ENCODE results near the gene DPH5. TPM values are rescaled to one million over a fixed set of nuclear protein-coding genes. Genes with fewer than 3 reads are reported as not detected.

The DPH5 gene
- total RNA-seq, 2 donors from 2014 or later: 11.5 to 26.7 TPM

DNA sequence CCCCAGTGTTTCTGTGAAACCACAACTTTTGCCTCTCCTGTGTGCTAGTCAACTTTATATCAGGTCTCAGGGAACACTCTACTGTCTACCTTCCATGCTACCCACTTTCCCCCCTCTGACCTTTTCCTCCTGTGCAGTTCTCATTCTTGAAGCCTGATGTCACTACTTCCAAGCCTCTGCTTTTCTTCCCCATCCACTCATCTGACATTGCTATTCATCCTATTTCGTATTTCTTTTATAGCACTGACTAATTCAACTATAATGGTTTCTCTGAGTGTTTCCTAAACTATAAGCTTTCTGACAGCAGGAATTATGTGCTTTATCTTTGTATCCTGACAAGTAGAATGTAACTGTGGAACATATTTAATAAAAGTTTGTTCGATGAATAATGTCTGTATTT, 18.2 kb upstream of the DPH5 start:
- Histone ChIP-seq H3K27ac (no peak overlapping the region), H3K4me1 (ENCODE audit: control insufficient read depth in 1 of 2, low read depth in 2 of 2) (no peaks in the 10 kb centered on the region), H3K9me3 (no peaks in the 10 kb centered on the region), H3K27me3 (replicated peaks; ENCODE audit: insufficient read depth) (no peaks in the 10 kb centered on the region), H3K36me3 (no peaks in the 10 kb centered on the region), H3K4me3 (no peak overlapping the region)
- DNase-seq (ENCODE audit: low spot score) (no peak), ATAC-seq (ENCODE audit: insufficient number of reproducible peaks, low FRiP score, low read depth) (no peak)
- TF ChIP-seq, protein P1, sequence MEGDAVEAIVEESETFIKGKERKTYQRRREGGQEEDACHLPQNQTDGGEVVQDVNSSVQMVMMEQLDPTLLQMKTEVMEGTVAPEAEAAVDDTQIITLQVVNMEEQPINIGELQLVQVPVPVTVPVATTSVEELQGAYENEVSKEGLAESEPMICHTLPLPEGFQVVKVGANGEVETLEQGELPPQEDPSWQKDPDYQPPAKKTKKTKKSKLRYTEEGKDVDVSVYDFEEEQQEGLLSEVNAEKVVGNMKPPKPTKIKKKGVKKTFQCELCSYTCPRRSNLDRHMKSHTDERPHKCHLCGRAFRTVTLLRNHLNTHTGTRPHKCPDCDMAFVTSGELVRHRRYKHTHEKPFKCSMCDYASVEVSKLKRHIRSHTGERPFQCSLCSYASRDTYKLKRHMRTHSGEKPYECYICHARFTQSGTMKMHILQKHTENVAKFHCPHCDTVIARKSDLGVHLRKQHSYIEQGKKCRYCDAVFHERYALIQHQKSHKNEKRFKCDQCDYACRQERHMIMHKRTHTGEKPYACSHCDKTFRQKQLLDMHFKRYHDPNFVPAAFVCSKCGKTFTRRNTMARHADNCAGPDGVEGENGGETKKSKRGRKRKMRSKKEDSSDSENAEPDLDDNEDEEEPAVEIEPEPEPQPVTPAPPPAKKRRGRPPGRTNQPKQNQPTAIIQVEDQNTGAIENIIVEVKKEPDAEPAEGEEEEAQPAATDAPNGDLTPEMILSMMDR (IDR thresholded peaks at IDR 0.05): no peak

DNA sequence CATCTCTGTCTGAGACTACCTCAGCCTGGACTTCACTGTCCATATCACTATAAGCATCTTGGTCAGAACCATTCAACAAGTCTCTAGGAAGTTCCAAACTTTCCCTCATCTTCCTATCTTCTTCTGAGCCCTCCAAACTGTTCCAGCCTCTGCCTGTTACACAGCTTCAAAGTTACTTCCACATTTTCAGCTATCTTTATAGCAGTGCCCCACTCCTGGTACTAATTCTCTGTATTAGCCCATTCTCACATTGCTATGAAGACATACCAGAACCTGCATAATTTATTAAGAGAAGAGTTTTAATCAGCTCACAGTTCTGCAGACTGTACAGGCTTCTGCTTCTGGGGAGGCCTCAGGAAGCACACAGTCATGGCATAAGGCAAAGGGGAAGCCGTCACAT, 15.7 kb upstream of the DPH5 start:
- ATAC-seq (ENCODE audit: insufficient number of reproducible peaks, low FRiP score, low read depth): no peak
- no peaks in the 10 kb centered on the region for H3K36me3 ChIP-seq
- DNase-seq (ENCODE audit: low spot score): no peak
- TF ChIP-seq, protein P1 (IDR thresholded peaks at IDR 0.05): no peak
- no peak overlapping the region for H3K27ac ChIP-seq
- H3K4me3 ChIP-seq: no peak overlapping the region
- H3K9me3 ChIP-seq: no peaks in the 10 kb centered on the region
- no peaks in the 10 kb centered on the region for H3K27me3 ChIP-seq (replicated peaks; ENCODE audit: insufficient read depth)
- no peaks in the 10 kb centered on the region for H3K4me1 ChIP-seq (ENCODE audit: control insufficient read depth in 1 of 2, low read depth in 2 of 2)

DNA sequence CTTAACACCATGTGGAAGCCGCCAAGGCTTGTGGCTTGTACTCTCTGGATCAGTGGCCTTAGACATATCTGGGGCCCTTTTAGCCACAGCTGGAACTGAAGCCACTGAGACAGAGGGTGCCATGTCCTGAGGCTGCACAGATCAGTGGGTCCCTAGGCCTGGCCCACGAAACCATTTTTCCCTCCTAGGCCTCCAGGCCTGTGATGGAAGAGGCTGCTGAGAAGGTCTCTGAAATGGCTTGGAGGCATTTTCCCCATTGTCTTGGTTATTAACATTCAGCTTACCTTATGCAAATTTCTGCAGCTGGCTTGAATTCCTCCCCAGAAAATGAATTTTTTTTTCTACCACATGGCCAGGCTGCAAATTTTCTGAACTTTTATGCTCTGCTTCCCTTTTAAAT, 15.1 kb upstream of the DPH5 start:
- Histone ChIP-seq H3K4me3 (no peak overlapping the region), H3K4me1 (ENCODE audit: control insufficient read depth in 1 of 2, low read depth in 2 of 2) (no peaks in the 10 kb centered on the region), H3K9me3 (no peaks in the 10 kb centered on the region), H3K27me3 (replicated peaks; ENCODE audit: insufficient read depth) (no peaks in the 10 kb centered on the region), H3K27ac (no peak overlapping the region), H3K36me3 (no peaks in the 10 kb centered on the region)
- TF ChIP-seq, protein P1 (IDR thresholded peaks at IDR 0.05): no peak
- DNase-seq (ENCODE audit: low spot score) (no peak), ATAC-seq (ENCODE audit: insufficient number of reproducible peaks, low FRiP score, low read depth) (no peak)

DNA sequence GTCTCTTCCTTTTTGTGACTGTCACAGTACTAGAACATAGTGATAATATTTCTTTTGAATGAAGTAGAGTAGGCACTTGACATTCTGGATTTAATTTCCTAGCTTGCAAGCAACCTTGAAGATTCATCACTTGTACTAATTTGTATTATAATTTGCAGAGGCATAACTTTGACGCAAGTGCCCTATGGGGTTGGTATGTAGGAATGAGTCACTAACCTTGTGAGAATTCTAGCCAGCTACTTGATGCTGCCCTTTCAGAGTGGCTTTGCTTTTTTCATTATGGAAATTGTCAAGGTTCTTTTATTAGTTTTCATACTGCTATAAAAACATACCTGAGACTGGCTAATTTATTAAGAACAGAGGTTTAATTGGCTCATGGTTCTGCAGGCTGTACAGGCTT, 13.7 kb upstream of the DPH5 start:
- H3K9me3 ChIP-seq: no peaks in the 10 kb centered on the region
- H3K27ac ChIP-seq: no peak overlapping the region
- DNase-seq (ENCODE audit: low spot score) (no peak), ATAC-seq (ENCODE audit: insufficient number of reproducible peaks, low FRiP score, low read depth) (no peak)
- no peaks in the 10 kb centered on the region for H3K4me1 ChIP-seq (ENCODE audit: control insufficient read depth in 1 of 2, low read depth in 2 of 2)
- no peak overlapping the region for H3K4me3 ChIP-seq
- H3K27me3 ChIP-seq (replicated peaks; ENCODE audit: insufficient read depth): no peaks in the 10 kb centered on the region
- TF ChIP-seq, protein P1 (IDR thresholded peaks at IDR 0.05): no peak
- no peaks in the 10 kb centered on the region for H3K36me3 ChIP-seq

DNA sequence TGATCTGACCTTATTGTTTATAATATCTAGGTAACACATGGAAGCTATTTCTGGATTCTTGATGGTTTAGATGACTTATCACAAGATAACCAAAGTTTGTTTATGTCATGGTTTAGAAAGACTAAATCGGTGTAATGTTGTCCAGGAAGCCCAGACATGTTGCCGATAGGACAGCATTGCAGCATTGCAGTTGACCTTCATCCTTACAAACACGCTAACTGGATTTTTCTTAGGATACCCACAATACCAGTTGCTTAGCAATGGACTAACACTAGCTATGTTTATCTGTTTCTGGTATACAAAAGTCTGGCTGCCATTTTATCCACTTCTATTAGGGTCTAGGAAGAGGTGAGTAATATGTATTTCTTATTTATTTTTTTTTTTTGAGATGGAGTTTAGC, 11.7 kb upstream of the DPH5 start:
- TF ChIP-seq, protein P1 (IDR thresholded peaks at IDR 0.05): no peak
- Histone ChIP-seq H3K4me3 (no peak overlapping the region), H3K9me3 (no peaks in the 10 kb centered on the region), H3K27ac (no peak overlapping the region), H3K36me3 (no peaks in the 10 kb centered on the region), H3K27me3 (replicated peaks; ENCODE audit: insufficient read depth) (no peaks in the 10 kb centered on the region), H3K4me1 (ENCODE audit: control insufficient read depth in 1 of 2, low read depth in 2 of 2) (no peaks in the 10 kb centered on the region)
- no peak for DNase-seq (ENCODE audit: low spot score)
- no peak for ATAC-seq (ENCODE audit: insufficient number of reproducible peaks, low FRiP score, low read depth)

Measured in thoracic aorta (tissue), 2 donors.